Activated T-helper 9 cell treated with anti-CD3 and anti-CD28 coated beads, Interleukin-2, amount 50 U/mL, for 16 hours (primary cell): ENCODE results near the gene MAZ.
"Not testable (repeated sequence)": the region's sequence is repeated elsewhere in the genome, so short reads cannot be mapped to it uniquely, and the experiment has no call there.

ENCODE experiments used
- DNase-seq: peaks from one replicate; pipeline ENCODE4 v3.0.0-alpha.2; 2020; ENCODE audit warnings: low read depth

MAZ gene

DNA sequence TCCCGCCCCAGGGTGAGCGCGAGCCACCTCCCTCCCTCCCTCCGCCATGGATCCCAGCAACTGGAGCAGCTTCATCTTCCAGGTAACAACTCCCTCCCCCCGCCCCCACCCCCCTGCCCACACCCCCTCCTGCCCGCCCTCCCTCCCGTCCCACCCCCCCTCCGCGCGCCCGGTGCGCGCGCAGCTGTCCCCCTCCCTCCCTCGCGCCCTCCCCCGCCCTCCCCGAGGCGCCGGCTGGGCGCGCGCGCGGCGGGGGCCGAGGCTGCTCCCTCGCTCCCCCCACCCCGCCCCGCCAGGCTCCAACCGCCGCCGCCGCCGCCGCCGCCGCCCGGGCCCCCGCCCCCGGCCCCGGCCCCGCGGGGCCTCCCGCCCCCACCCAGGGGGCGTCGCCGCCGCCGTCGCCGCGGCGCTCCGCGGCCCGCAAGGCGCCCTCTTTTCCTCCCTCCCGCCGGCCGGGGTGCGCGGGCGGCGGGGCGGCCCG lies at the start of gene MAZ:
Gene MAZ (plus strand): TSS at position 431 of the 481 bp plus-strand sequence. CDS start 173 bp downstream, outside the sequence.
- DNase-seq, result peak; percentile 66

DNA sequence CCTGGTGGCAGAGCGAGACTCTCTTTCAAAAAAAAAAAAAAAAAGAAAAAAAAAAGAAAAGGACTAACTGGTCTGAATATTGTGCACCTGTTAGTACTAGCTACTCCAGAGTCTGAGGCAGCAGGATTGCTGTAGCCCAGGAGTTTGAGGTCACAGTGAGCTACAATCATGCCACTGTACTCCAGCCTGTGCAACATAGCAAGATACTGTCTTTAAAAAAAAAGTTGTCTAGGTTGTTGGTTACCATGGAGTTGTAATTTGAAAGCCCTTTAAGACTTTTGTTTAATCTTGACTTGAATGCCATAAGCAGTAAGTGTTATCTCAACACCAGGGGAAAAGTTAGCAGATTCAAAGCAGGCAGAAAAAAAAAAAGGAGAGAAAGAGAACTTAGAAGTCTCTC lies 49.7 kb upstream of the MAZ start:
- DNase-seq, result no peak

DNA sequence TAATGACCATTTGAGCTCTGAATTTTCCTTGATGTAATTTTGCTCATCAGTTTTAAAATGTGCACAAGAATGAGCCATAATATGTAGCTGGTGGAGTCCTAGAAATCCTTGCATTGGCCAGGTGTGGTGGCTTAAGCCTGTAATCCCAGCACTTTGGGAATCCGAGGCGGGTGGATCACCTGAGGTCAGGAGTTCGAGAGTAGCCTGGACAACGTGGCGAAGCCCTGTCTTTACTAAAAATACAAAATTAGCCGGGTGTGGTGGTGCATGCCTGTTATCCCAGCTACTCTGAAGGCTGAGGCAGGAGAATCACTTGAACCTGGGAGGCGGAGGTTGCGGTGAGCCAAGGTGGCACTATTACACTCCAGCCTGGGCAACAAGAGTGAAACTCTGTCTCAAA lies 49.2 kb upstream of the MAZ start:
- not testable (repeated sequence) for DNase-seq

DNA sequence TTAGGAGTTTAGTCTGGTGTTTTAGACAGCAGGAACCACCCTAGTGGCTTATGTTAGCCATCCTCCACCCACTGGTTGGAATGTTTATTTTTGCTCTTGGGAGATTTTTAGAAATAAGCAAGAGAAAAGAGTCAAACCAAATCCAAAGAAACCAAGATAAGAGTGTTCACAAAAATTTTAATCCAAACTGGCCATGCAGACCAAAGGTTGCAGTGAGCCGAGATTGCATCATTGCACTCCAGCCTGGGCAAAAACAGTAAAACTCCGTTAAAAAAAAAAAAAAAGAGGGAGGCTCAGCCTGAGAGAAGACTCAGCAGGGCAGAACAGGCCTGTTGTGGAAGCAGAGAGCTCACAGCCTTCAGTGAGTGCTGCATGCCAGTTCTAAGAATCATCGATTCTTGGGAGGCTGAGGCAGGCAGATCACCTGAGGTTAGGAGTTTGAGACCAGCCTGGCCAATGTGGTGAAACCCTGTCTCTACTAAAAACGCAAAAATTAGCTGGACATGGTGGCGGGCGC lies 48.3 kb upstream of the MAZ start:
- no peak for DNase-seq

DNA sequence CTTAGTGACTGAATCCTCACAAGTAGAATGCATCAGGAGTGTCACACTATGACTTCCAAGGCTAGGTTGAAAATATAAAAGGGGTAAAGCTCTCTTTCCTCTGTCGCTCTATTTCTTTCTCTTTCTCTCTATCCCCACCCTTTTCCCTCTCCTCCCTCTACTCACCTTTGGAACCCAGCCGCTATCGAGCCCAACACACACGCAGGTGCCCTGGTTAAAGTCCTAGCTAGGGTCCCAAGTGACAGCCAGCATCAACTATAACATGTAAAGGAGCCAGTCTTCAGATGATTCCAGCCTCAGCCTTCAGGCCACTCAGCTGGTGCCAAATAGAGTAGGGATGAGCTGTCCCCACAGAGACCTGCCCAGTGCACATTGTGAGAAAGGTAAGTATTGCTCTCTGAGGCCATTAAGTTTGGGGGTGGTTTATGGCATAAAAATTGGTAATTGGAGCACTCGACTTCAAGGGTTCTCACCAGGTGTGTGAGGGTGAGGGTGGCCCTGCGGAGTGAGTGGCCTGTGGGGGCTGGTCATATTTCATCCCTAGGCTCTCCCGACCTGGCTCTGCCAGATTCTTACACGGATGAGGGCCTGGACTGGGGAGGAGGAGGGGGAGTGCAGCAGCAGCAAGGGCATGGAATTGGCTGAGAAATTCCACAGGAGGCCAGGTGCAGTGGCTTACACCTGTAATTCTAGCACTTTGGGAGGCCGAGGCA lies 45.6 kb upstream of the MAZ start:
- DNase-seq, result no peak

DNA sequence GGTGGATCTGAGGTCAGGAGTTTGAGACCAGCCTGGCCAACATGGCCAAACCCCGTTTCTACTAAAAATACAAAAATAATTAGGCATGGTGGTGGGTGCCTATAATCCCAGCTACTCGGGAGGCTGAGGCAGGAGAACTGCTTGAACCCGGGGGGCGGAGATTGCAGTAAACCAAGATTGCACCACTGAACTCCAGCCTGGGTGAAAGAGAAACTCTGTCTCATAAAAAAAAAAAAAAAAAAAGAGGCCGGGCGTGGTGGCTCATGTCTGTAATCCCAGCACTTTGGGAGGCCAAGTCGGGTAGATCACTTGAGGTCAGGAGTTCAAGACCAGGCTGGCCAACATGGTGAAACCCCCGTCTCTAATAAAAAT lies 45.1 kb upstream of the MAZ start:
- DNase-seq, result not testable (repeated sequence)

DNA sequence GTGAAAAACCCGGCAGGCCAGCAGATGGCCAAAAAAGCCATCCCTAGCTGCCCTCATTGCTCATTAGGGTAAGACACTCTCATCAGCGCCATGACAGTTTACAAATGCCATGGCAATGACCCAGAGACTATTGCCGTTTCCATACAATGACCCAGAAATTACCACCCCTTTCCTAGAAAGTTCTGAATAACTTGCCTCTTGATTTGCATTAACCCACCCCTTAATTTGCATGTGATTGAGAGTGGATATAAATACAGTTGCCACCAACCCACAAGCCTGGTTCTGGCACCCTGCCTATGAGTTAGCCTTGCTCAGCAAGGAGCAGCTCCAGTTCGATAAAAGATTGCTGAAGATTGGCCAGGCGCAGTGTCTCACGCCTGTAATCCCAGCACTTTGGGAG lies 44.4 kb upstream of the MAZ start:
- no peak for DNase-seq

DNA sequence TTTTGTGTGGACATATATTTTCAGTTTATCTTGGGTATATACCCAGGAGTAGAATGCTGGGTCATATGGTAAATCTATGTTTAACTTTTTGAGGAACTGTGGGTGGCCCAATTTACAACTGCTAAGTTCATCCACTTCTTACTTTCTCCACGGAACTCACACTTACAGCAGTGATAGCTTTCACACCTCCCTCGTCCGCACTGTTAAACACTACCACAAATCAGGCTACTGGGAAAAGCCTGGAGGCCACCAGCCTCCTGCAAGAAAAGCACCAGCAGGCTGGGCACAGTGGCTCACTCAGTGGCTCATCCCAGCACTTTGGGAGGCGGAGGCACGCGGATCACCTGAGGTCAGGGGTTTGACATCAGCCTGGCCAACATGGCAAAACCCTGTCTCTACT lies 43.0 kb upstream of the MAZ start:
- DNase-seq, result no peak

DNA sequence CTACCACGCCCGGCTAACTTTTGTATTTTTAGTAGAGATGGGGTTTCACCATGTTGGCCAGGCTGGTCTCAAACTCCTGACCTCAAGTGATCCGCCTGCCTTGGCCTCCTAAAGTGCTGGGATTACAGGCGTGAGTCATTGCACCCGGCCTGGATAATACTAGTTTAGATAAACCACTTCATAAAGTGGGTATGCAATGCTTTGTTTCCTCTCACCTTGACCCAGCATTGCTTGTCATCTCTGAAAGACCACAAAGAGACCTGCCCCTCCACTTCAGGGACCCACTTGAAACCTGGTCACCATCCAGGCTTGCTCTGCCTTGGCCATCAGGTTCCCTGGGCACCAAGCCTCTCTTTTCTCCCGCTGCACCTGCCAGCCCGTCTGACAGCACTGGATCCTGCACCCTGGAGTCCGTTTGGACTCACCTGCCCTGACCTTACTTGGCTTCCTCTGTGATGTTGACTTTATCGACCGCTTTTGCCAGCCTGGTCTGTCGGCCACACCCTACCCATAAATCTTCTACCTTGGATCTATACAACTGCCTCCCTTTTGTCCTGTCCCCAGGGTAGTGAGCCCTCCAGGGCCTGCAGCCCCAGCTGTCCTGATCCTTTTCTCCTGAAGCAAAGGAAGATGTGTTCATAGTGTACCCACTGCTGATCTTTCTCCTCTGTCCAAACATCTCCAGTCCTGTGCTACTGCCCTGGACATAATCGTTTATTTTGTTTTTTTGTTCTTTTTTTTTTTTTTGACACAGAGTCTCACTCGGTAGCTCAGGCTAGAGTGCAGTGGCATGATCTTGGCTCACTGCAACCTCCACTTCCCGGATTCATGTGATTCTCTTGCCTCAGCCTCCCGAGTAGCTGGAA lies 40.9 kb upstream of the MAZ start:
- no peak for DNase-seq

DNA sequence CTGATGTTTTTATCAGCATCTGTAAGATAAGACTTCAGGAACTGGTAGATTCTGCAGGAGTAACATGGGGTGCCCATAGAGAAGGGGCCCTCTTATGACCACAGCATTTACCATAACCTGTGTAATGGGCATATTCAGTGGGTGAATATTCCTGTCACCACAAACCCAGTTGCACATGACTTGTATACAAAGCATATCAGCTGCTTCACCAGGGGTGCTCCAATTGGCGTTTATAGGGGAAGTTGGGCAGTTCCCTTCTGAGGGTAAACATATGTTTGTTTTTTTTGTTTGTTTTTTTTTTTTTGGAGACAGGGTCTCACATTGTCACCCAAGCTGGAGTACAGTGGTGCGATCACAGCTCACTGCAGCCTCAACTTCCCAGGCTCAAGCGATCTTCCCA lies 39.8 kb upstream of the MAZ start:
- DNase-seq, result no peak

DNA sequence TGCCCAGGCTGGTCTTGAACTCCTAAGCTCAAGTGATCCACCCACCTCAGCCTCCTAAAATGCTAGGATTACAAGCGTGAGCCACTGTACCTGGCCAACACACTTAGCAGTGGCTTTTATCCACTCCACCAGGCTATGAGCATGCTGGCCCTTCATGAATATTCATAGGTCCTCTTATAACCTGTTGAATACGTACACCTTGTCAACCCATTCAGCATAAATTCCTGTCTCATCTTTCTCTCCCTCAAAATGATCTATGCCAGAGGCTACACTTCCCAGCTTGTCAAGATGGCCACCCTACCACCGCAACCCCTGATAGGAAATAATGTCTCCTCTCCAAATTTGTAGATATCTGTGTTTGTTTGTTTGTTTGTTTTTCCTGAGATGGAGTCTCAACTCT lies 39.3 kb upstream of the MAZ start:
- no peak for DNase-seq

DNA sequence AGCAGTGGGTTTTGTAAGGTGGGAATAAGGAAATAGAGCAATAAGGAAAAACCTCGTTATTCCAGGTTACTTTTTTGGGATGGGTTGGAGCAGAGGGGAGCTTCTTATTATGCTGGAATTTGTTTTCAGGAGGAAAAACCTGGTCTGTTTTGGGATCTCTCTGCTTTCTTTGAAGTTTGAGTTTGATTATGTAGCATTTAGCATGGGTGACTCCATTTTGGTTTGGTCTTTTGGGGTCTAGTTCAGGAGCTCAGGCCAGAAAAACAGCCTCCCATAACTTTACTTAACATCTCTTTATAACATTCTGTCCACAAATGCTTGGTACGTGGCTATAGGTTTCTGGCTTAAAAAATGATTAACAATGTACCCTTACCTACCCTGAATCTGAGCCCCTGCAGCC lies 36.8 kb upstream of the MAZ start:
- no peak for DNase-seq

DNA sequence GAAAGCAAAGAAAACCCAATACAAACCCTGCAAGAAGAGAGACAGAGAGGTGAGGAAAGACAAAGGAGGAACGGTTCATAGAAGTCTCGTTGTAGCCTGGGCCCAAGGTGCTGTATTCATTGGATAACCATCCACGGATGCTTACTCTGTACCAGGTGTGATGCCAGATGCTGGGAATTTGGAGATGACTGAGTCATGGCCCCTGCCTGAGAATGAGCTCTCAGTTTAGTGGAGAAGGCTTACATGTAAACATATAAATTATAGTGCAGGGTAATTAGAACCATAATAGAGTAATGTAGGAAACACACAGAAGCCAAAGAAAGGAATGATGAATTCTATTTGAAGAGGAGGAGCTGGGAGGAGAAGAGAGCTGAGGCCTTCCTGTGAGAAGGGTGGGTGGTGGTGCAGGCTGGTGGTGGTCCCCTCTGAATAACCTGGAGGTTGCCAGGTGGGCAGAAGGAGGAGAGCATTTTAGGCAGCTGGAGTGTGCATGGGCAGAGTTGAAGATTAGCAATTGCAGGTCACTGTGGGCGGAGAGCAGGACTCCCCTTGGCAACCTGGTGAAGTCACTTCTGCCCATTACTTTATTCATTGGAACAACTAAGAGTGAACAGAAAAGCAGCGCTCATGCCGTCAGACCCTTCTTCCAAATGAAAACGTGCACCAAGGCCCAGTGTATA lies 35.9 kb upstream of the MAZ start:
- no peak for DNase-seq

DNA sequence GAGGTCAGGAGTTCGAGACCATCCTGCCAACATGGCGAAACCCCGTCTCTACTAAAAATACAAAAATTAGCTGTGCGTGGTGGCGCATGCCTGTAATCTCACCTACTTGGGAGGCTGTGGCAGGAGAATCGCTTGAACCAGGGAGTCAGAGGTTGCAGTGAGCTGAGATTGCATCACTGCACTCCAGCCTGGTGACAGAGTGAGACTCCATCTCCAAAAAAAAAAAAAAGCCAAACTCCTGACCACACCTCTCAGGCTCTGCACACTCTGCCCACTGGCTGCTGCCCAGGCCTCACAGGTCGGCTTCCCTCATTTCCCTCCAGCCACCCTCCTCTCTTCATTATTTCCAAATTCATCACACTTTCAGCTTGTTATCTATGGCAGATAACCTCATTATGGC lies 34.0 kb upstream of the MAZ start:
- not testable (repeated sequence) for DNase-seq

DNA sequence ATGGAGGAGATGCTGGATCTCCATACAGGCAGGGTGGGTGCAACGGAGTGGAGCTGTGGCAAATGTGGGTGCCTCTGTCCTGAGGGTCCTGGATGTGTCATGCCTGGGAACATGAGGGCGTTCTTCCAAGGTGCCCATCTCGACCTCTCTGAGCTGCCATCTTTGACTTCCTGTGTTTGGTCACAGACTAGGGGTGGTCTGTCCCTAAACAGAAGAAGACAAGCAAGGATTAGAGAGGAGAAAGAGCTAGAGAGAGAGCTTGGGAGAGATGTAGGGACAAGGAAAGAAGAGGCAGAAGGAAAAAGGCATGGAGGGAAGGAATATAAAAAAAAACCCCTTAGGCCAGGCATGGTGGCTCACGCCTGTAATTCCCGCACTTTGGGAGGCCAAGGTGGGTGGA lies 31.6 kb upstream of the MAZ start:
- DNase-seq, result no peak

DNA sequence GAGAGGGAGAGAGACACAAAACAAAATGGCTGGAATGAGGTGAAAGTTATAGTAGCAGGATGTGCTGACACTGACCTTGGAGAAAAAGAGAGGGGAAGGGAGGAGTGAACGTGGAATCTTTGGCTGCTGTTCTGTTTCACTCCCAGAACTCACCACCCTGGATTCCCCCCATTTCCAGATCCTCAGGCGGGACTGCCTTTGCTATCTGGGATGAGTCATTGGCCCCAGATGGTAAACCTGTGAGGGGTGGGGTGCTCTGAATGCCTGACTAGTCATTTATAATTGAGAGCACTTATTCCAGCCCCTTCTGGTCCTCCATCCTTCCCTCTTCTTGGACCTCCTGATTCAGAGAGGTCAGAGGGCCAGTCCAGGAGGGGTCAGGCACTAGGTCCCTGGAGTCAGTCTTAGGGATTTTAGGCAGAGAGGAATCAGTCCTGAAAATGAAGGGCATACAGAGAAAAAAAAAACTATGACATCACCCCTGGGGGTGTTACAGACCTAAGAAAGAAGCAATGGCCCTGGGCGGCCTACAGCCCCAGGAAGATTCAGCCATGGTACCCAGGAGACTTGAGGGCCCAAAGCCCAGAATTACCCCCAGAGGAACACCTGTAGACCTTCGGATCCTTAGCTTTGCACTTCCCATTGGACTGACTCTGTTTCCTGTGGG lies 30.5 kb upstream of the MAZ start:
- DNase-seq, result no peak

DNA sequence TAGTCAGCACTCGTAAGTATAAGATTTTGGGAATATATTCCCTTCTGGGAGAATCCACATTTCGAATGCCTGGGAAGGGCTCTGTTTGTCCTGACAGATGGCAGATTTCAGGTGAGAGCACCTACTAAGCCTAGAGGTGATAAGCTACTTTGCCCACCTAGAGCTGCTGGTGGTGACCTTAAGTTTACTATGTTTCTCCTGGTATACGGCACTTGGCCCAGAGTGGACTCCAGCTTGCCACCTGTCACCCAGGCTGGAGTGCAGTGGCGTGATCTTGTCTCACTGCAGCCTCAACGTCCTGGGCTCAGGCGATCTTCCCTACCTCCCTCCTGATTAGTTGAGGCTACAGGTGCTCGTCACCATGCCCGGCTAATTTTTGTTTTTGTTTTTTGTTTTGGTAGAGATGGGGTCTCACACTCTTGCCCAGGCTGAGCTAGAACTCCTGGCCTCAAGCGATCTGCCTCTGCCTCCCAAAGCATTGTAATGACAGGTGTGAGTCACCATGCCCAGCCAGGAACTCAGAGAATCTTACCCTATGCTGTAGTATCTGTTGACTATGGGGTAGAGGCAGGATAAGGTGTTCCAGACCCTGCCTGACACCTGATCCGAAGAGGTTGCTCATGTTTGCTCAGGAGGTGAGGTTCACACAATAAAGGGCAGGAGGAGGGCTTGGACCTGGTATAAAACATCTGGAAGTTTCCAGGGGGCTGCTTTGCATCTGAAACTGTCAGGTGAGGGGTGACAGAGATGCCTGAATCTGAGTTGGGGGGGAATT lies 28.6 kb upstream of the MAZ start, which contains the start of gene ZG16:
Gene ZG16 (plus strand): TSS at position 681 of the 775 bp plus-strand sequence. CDS start 1,011 bp downstream, outside the sequence.
- no peak for DNase-seq

DNA sequence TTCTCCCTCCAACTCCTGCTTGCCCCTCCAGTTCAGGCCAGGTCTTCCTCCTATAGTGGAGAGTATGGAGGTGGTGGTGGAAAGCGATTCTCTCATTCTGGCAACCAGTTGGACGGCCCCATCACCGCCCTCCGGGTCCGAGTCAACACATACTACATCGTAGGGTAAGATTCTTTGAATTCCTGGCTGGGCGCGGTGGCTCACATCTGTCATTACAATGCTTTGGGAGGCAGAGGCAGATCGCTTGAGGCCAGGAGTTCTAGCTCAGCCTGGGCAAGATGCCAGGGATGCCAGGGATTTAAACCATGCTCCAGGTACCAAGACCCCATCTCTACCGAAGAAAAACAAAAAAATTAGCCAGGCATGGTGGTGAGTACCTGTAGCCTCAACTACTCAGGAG lies 26.9 kb upstream of the MAZ start:
- DNase-seq, result no peak

DNA sequence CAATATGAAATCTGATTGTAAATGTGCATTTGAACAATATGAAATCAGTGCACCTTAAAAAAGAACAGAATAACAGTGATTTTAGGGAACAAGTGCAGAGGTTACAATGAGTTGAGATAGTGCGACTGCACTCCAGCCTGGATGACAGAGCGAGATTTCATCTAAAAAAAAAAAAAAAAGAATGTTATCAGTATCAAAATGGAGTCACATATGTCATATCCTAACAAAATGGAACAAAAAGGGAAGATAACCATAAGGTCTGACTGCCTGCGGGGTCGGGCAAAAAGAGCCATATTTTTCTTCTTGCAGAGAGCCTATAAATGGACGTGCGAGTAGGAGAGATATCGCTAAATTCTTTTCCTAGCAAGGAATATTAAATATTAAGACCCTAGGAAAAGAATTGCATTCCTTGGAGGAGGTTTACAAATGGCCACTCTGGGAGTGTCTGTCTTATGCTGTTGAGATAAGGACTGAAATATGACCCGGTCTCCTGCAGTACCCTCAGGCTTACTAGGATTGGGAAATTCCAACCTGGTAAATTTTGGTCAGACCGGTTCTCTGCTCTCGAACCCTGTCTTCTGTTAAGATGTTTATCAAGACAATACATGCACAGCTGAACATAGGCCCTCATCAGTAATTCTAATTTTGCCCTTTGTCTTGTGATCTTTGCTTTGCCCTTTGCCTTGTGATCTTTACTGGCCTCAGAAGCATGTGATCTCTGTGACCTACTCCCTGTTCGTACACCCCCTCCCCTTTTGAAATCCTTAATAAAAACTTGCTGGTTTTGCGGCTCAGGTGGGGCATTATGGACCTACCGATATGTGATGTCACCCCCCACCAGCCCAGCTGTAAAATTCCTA lies 23.0 kb upstream of the MAZ start:
- DNase-seq, result not testable (repeated sequence)

DNA sequence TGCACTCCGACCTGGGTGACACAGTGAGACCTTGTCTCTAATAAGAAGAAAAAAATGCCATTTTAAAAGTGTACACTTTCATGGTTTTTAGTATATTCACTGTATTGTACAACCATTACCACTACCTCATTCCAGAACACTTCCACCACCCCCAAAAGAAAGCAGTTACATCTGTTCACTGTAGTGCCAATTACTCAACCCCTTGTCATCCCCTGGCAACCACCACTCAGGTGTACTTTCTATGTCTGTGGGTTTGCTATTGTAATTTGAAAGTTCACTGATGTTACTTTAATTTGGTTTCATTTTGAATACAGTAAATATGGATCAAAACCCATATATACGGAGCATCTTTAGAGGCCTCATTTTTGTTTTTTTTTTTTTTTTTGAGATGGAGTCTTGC lies 22.2 kb upstream of the MAZ start:
- DNase-seq, result no peak
